Testis (tissue), 2 donors: ENCODE results near the gene ATPAF2.

Experiments
- POLR2A ChIP-seq: fragments of 450-650 bp; IDR thresholded peaks from one replicate; pipeline ENCODE4 v1.6.1; 2017; ENCODE audit warnings: antibody characterized with exemption, mild to moderate bottlenecking, moderate library complexity
- TF ChIP-seq, protein P1 (sequence below), 3 experiments: fragments of 450-650 bp in 2 of 3; fragments of 200-600 bp in 1 of 3; sonication (generic) in 1 of 3; IDR thresholded peaks; one replicate each; pipeline ENCODE4 v1.5.1; 2016 to 2019; ENCODE audit warnings: antibody characterized with exemption in 3 of 3, mild to moderate bottlenecking in 2 of 3, moderate library complexity in 1 of 3

- TF ChIP-seq, protein P1, sequence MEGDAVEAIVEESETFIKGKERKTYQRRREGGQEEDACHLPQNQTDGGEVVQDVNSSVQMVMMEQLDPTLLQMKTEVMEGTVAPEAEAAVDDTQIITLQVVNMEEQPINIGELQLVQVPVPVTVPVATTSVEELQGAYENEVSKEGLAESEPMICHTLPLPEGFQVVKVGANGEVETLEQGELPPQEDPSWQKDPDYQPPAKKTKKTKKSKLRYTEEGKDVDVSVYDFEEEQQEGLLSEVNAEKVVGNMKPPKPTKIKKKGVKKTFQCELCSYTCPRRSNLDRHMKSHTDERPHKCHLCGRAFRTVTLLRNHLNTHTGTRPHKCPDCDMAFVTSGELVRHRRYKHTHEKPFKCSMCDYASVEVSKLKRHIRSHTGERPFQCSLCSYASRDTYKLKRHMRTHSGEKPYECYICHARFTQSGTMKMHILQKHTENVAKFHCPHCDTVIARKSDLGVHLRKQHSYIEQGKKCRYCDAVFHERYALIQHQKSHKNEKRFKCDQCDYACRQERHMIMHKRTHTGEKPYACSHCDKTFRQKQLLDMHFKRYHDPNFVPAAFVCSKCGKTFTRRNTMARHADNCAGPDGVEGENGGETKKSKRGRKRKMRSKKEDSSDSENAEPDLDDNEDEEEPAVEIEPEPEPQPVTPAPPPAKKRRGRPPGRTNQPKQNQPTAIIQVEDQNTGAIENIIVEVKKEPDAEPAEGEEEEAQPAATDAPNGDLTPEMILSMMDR (IDR thresholded peaks at IDR 0.05) = no peak
- TF ChIP-seq POLR2A = no peak
These were observed 32.8 kb upstream of the ATPAF2 start for GRCh38 chr17:18071751-18072150.
